HEK293 (cell line): ENCODE data around the gene TTC4.
A peak's percentile ranks its signal among the peaks of the same experiment; 100 is the strongest.

ENCODE experiments used
- BCL11A ChIP-seq: fragments of 450-650 bp; formaldehyde crosslinking; IDR thresholded peaks from 2 replicates; pipeline ENCODE4 v1.5.1; 2016; ENCODE audit warnings: low read depth, missing biosample characterization, missing genetic modification characterization
- HOXA7 ChIP-seq: sonication (generic); formaldehyde crosslinking; IDR thresholded peaks from 2 replicates; pipeline ENCODE4 v1.8.1; 2022; ENCODE audit warnings: missing genetic modification reagents, borderline replicate concordance
- HOXC10 ChIP-seq: sonication (generic); formaldehyde crosslinking; IDR thresholded peaks from 2 replicates; pipeline ENCODE4 v1.8.1; 2023; ENCODE audit warnings: mild to moderate bottlenecking, missing genetic modification reagents
- KLF10 ChIP-seq: fragments of 450-650 bp; IDR thresholded peaks from 2 replicates; pipeline ENCODE4 v1.5.1; 2018; ENCODE audit warnings: missing biosample characterization, mild to moderate bottlenecking, missing genetic modification characterization
- MEIS1 ChIP-seq: sonication (generic); formaldehyde crosslinking; IDR thresholded peaks from 2 replicates; pipeline ENCODE4 v1.8.1; 2022; ENCODE audit warnings: missing genetic modification reagents, mild to moderate bottlenecking, borderline replicate concordance
- ZBTB1 ChIP-seq: fragments of 450-650 bp; formaldehyde crosslinking; IDR thresholded peaks from 2 replicates; pipeline ENCODE4 v1.5.1; 2016; ENCODE audit warnings: missing biosample characterization, missing genetic modification characterization
- ZEB2 ChIP-seq: fragments of 450-650 bp; formaldehyde crosslinking; IDR thresholded peaks from 2 replicates; pipeline ENCODE4 v1.5.1; 2016; ENCODE audit warnings: missing biosample characterization, missing genetic modification characterization
- ZIC2 ChIP-seq: fragments of 450-650 bp; formaldehyde crosslinking; IDR thresholded peaks from 2 replicates; pipeline ENCODE4 v1.5.1; 2016; ENCODE audit warnings: missing biosample characterization, missing genetic modification characterization
- ZNF138 ChIP-seq: fragments of 450-650 bp; formaldehyde crosslinking; IDR thresholded peaks from 2 replicates; pipeline ENCODE4 v1.5.1; 2016; ENCODE audit warnings: missing biosample characterization, missing genetic modification characterization, borderline replicate concordance
- ZNF24 ChIP-seq: fragments of 450-650 bp; formaldehyde crosslinking; IDR thresholded peaks from 2 replicates; pipeline ENCODE4 v1.5.1; 2016; ENCODE audit warnings: missing biosample characterization, missing genetic modification characterization
- ZNF335 ChIP-seq: fragments of 450-650 bp; formaldehyde crosslinking; conservative IDR thresholded peaks from 2 replicates; pipeline ENCODE4 v1.5.1; 2016; ENCODE audit warnings: missing biosample characterization, missing genetic modification characterization
- ZNF501 ChIP-seq: fragments of 450-650 bp; formaldehyde crosslinking; IDR thresholded peaks from 2 replicates; pipeline ENCODE4 v1.5.1; 2016; ENCODE audit warnings: missing biosample characterization, missing genetic modification characterization
- ZNF530 ChIP-seq: fragments of 450-650 bp; formaldehyde crosslinking; IDR thresholded peaks from 2 replicates; pipeline ENCODE4 v1.5.1; 2016; ENCODE audit warnings: low read depth, missing biosample characterization, missing genetic modification characterization
- ZNF610 ChIP-seq: fragments of 450-650 bp; formaldehyde crosslinking; IDR thresholded peaks from 2 replicates; pipeline ENCODE4 v1.5.1; 2016; ENCODE audit warnings: missing biosample characterization, missing genetic modification characterization, borderline replicate concordance
- ZNF624 ChIP-seq: fragments of 450-650 bp; formaldehyde crosslinking; IDR thresholded peaks from 2 replicates; pipeline ENCODE4 v1.5.1; 2017; ENCODE audit warnings: missing biosample characterization, missing genetic modification characterization
- ZNF629 ChIP-seq: fragments of 450-650 bp; formaldehyde crosslinking; IDR thresholded peaks from 2 replicates; pipeline ENCODE4 v1.5.1; 2017; ENCODE audit warnings: missing biosample characterization, missing genetic modification characterization
- ZNF660 ChIP-seq: fragments of 450-650 bp; IDR thresholded peaks from 2 replicates; pipeline ENCODE4 v1.5.1; 2018; ENCODE audit warnings: missing biosample characterization, mild to moderate bottlenecking, missing genetic modification characterization
- ZNF670 ChIP-seq: fragments of 450-650 bp; formaldehyde crosslinking; IDR thresholded peaks from 2 replicates; pipeline ENCODE4 v1.5.1; 2016; ENCODE audit warnings: missing biosample characterization, missing genetic modification characterization, low read depth
- TF ChIP-seq, protein P1 (sequence below): fragments of 450-650 bp; formaldehyde crosslinking; IDR thresholded peaks from 2 replicates; pipeline ENCODE4 v1.5.1; 2016; ENCODE audit warnings: missing biosample characterization, missing genetic modification characterization
- TF ChIP-seq, protein P2 (sequence below): fragments of 450-650 bp; formaldehyde crosslinking; conservative IDR thresholded peaks from 2 replicates; pipeline ENCODE4 v1.5.1; 2016; ENCODE audit warnings: low read depth, missing biosample characterization, missing genetic modification characterization
- TF ChIP-seq, protein P3 (sequence below): fragments of 450-650 bp; formaldehyde crosslinking; IDR thresholded peaks from 2 replicates; pipeline ENCODE4 v1.5.1; 2016; ENCODE audit warnings: missing biosample characterization, missing genetic modification characterization
- TF ChIP-seq, protein P4 (sequence below): fragments of 450-650 bp; formaldehyde crosslinking; IDR thresholded peaks from 2 replicates; pipeline ENCODE4 v1.5.1; 2016; ENCODE audit warnings: missing biosample characterization, missing genetic modification characterization
- TF ChIP-seq, protein P5 (sequence below): fragments of 450-650 bp; formaldehyde crosslinking; IDR thresholded peaks from 2 replicates; pipeline ENCODE4 v1.5.1; 2017; ENCODE audit warnings: missing biosample characterization, missing genetic modification characterization
- TF ChIP-seq, protein P6 (sequence below): fragments of 450-650 bp; formaldehyde crosslinking; IDR thresholded peaks from 2 replicates; pipeline ENCODE4 v1.5.1; 2016; ENCODE audit warnings: missing biosample characterization, missing genetic modification characterization

Gene TTC4

DNA sequence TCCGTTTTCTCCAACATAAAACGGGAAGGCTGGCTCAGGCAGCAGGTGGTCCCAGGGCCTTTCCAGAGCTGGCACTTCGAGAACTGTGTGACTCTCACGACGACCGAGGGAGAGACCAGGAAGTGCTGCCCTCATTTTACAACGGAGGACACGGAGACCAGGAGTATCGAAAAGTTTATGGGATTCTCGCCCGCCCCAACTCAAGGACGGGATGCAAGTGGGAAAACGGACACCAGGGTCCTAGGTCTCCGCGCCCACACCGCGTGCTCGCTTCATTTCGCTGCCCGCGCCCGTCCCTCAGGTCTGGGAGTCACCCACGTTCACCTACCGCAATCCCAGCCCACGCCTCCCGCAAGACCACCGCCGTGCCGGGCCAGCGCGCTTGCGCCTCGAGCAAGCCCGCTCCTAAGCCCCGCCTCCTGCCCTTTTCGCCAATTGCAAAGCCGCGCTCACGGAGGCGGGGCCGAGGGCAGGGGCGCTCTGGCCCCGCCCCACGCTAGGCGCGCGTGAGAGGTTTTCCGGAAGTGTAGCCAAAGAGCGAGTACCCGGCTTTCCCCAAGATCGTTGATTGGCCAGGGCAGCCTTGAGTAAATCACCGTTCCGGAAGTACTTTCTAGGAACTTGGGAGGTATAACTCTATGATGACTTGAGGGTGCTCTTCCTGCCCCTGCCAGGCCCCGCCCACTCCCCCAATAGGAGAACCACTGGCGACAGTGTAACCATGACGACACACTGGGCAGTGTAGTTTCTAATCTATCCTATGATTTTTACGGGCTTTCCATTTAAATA lies 48.7 kb downstream of the TTC4 start, which contains the start of gene PARS2 (continued):
- TF ChIP-seq, protein P1, sequence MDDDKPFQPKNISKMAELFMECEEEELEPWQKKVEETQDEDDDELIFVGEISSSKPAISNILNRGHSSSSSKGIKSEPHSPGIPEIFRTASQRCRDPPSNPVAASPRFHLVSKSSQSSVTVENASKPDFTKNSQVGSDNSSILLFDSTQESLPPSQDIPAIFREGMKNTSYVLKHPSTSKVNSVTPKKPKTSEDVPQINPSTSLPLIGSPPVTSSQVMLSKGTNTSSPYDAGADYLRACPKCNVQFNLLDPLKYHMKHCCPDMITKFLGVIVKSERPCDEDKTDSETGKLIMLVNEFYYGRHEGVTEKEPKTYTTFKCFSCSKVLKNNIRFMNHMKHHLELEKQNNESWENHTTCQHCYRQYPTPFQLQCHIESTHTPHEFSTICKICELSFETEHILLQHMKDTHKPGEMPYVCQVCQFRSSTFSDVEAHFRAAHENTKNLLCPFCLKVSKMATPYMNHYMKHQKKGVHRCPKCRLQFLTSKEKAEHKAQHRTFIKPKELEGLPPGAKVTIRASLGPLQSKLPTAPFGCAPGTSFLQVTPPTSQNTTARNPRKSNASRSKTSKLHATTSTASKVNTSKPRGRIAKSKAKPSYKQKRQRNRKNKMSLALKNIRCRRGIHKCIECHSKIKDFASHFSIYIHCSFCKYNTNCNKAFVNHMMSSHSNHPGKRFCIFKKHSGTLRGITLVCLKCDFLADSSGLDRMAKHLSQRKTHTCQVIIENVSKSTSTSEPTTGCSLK (tag by site-specific recombination): no peak
- TF ChIP-seq, protein P2, sequence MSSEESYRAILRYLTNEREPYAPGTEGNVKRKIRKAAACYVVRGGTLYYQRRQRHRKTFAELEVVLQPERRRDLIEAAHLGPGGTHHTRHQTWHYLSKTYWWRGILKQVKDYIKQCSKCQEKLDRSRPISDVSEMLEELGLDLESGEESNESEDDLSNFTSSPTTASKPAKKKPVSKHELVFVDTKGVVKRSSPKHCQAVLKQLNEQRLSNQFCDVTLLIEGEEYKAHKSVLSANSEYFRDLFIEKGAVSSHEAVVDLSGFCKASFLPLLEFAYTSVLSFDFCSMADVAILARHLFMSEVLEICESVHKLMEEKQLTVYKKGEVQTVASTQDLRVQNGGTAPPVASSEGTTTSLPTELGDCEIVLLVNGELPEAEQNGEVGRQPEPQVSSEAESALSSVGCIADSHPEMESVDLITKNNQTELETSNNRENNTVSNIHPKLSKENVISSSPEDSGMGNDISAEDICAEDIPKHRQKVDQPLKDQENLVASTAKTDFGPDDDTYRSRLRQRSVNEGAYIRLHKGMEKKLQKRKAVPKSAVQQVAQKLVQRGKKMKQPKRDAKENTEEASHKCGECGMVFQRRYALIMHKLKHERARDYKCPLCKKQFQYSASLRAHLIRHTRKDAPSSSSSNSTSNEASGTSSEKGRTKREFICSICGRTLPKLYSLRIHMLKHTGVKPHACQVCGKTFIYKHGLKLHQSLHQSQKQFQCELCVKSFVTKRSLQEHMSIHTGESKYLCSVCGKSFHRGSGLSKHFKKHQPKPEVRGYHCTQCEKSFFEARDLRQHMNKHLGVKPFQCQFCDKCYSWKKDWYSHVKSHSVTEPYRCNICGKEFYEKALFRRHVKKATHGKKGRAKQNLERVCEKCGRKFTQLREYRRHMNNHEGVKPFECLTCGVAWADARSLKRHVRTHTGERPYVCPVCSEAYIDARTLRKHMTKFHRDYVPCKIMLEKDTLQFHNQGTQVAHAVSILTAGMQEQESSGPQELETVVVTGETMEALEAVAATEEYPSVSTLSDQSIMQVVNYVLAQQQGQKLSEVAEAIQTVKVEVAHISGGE (tag by site-specific recombination): peak; percentile 82
- TF ChIP-seq HOXC10 (CRISPR knock-in tag): peak; percentile 60; the same call in 1 of the 2 replicates
- TF ChIP-seq ZNF610 (tag by site-specific recombination): no peak
- TF ChIP-seq, protein P3, sequence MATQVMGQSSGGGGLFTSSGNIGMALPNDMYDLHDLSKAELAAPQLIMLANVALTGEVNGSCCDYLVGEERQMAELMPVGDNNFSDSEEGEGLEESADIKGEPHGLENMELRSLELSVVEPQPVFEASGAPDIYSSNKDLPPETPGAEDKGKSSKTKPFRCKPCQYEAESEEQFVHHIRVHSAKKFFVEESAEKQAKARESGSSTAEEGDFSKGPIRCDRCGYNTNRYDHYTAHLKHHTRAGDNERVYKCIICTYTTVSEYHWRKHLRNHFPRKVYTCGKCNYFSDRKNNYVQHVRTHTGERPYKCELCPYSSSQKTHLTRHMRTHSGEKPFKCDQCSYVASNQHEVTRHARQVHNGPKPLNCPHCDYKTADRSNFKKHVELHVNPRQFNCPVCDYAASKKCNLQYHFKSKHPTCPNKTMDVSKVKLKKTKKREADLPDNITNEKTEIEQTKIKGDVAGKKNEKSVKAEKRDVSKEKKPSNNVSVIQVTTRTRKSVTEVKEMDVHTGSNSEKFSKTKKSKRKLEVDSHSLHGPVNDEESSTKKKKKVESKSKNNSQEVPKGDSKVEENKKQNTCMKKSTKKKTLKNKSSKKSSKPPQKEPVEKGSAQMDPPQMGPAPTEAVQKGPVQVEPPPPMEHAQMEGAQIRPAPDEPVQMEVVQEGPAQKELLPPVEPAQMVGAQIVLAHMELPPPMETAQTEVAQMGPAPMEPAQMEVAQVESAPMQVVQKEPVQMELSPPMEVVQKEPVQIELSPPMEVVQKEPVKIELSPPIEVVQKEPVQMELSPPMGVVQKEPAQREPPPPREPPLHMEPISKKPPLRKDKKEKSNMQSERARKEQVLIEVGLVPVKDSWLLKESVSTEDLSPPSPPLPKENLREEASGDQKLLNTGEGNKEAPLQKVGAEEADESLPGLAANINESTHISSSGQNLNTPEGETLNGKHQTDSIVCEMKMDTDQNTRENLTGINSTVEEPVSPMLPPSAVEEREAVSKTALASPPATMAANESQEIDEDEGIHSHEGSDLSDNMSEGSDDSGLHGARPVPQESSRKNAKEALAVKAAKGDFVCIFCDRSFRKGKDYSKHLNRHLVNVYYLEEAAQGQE (tag by site-specific recombination): 0 out of 2 replicates have a peak, but pooled peaks have one; percentile 27
- TF ChIP-seq, protein P4, sequence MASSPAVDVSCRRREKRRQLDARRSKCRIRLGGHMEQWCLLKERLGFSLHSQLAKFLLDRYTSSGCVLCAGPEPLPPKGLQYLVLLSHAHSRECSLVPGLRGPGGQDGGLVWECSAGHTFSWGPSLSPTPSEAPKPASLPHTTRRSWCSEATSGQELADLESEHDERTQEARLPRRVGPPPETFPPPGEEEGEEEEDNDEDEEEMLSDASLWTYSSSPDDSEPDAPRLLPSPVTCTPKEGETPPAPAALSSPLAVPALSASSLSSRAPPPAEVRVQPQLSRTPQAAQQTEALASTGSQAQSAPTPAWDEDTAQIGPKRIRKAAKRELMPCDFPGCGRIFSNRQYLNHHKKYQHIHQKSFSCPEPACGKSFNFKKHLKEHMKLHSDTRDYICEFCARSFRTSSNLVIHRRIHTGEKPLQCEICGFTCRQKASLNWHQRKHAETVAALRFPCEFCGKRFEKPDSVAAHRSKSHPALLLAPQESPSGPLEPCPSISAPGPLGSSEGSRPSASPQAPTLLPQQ: peak; percentile 64
- TF ChIP-seq ZNF660 (tag by site-specific recombination): peak; percentile 12; the same call in 1 of the 2 replicates
- TF ChIP-seq MEIS1 (CRISPR knock-in tag): no peak
- no peak for TF ChIP-seq ZNF670 (tag by site-specific recombination)
- TF ChIP-seq, protein P5, sequence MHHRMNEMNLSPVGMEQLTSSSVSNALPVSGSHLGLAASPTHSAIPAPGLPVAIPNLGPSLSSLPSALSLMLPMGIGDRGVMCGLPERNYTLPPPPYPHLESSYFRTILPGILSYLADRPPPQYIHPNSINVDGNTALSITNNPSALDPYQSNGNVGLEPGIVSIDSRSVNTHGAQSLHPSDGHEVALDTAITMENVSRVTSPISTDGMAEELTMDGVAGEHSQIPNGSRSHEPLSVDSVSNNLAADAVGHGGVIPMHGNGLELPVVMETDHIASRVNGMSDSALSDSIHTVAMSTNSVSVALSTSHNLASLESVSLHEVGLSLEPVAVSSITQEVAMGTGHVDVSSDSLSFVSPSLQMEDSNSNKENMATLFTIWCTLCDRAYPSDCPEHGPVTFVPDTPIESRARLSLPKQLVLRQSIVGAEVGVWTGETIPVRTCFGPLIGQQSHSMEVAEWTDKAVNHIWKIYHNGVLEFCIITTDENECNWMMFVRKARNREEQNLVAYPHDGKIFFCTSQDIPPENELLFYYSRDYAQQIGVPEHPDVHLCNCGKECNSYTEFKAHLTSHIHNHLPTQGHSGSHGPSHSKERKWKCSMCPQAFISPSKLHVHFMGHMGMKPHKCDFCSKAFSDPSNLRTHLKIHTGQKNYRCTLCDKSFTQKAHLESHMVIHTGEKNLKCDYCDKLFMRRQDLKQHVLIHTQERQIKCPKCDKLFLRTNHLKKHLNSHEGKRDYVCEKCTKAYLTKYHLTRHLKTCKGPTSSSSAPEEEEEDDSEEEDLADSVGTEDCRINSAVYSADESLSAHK (tag by site-specific recombination): no peak
- peak; percentile 91 for TF ChIP-seq KLF10 (tag by site-specific recombination)
- peak; percentile 83 for TF ChIP-seq ZNF335 (tag by site-specific recombination)
- no peak for TF ChIP-seq BCL11A (tag by site-specific recombination)
- TF ChIP-seq ZBTB1 (tag by site-specific recombination): 0 out of 2 replicates have a peak, but pooled peaks have one; percentile 80
- peak; percentile 48; the same call in 1 of the 2 replicates for TF ChIP-seq ZEB2
- no peak for TF ChIP-seq ZNF24 (tag by site-specific recombination)
- peak; percentile 85 for TF ChIP-seq ZNF501
- TF ChIP-seq HOXA7: no peak
- no peak for TF ChIP-seq ZIC2 (tag by site-specific recombination)
- TF ChIP-seq ZNF624 (tag by site-specific recombination): no peak
- TF ChIP-seq, protein P6, sequence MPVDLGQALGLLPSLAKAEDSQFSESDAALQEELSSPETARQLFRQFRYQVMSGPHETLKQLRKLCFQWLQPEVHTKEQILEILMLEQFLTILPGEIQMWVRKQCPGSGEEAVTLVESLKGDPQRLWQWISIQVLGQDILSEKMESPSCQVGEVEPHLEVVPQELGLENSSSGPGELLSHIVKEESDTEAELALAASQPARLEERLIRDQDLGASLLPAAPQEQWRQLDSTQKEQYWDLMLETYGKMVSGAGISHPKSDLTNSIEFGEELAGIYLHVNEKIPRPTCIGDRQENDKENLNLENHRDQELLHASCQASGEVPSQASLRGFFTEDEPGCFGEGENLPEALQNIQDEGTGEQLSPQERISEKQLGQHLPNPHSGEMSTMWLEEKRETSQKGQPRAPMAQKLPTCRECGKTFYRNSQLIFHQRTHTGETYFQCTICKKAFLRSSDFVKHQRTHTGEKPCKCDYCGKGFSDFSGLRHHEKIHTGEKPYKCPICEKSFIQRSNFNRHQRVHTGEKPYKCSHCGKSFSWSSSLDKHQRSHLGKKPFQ (tag by site-specific recombination): no peak
- TF ChIP-seq ZNF138: no peak
- TF ChIP-seq ZNF530 (tag by site-specific recombination): no peak
- TF ChIP-seq ZNF629 (tag by site-specific recombination): peak; percentile 68
